ENCODE results near the gene ANKRD9.

The ANKRD9 gene

DNA sequence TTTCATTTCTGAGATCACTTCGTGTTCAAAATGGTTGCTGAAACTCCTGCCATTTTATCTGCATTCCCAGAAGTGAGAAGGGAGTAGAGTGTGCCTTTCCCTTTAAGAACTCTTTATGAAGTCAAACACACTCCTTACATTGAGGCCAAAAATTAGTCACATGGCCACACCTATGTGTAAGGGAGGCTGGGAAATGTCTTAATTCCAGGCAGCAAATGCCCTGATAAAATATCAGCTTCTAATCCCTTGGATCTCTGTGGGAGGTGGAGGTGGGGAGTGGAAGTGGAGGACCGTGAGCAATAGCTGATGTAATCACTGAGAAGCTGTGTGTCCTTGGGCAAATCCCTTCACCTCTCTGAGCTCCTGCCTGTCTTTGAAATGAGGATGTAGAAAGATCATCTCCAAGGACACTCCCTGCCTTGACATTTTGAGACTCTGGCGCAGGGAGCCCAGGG, 22.7 kb upstream of the ANKRD9 start:
- TF ChIP-seq, protein P1, sequence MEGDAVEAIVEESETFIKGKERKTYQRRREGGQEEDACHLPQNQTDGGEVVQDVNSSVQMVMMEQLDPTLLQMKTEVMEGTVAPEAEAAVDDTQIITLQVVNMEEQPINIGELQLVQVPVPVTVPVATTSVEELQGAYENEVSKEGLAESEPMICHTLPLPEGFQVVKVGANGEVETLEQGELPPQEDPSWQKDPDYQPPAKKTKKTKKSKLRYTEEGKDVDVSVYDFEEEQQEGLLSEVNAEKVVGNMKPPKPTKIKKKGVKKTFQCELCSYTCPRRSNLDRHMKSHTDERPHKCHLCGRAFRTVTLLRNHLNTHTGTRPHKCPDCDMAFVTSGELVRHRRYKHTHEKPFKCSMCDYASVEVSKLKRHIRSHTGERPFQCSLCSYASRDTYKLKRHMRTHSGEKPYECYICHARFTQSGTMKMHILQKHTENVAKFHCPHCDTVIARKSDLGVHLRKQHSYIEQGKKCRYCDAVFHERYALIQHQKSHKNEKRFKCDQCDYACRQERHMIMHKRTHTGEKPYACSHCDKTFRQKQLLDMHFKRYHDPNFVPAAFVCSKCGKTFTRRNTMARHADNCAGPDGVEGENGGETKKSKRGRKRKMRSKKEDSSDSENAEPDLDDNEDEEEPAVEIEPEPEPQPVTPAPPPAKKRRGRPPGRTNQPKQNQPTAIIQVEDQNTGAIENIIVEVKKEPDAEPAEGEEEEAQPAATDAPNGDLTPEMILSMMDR (IDR thresholded peaks at IDR 0.05; ENCODE audit: low read depth, low read length, missing control alignments): no peak
- DNase-seq (ENCODE audit: low read depth): no peak

GRCh38 chr14:102530828-102531478, 21.4 kb upstream of the ANKRD9 start:
- peak; percentile 48 for DNase-seq (ENCODE audit: low read depth)
- TF ChIP-seq, protein P1 (IDR thresholded peaks at IDR 0.05; ENCODE audit: low read depth, low read length, missing control alignments): no peak
- H3K4me3 ChIP-seq (ENCODE audit: low read depth, low read length): no peak overlapping the region

More for the DNA sequence above, 22.7 kb upstream of the ANKRD9 start:
- H3K4me3 ChIP-seq (ENCODE audit: low read depth, low read length): no peak overlapping the region

DNA sequence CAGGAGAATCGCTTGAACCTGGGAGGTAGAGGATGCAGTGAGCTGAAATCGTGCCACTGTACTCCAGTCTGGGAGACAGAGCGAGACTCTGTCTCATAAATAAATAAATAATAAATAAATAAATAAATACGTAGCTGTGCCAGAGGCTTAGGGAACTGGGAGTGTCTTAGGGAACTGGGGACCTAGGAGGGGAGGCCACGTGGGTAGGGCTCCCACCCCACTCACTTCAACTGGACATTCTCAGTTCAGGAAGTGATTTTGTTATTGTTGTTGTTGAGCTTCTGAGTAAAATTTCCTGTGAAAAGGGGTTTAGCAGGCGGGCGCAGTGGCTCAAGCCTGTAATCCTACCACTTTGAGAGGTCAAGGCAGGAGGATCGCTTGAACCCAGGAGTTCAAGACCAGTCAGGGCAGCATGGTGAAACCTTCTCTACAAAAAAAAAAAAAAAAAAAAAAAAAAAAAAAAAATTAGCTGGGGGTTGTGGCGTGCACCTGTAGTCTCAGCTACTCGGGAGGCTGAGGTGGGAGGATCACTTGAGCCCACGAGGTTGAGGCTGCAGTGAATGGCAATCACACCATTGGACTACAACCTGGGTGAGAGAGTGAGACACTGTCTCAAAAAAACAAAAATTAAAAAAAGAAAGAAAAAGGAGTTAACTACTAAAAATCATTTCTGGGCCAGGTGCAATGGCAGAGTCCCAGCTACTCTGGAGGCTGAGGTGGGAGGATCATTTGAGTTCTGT, 19.0 kb upstream of the ANKRD9 start:
- TF ChIP-seq, protein P1 (IDR thresholded peaks at IDR 0.05; ENCODE audit: low read depth, low read length, missing control alignments): no peak
- no peak overlapping the region for H3K4me3 ChIP-seq (ENCODE audit: low read depth, low read length)
- DNase-seq (ENCODE audit: low read depth): no peak

DNA sequence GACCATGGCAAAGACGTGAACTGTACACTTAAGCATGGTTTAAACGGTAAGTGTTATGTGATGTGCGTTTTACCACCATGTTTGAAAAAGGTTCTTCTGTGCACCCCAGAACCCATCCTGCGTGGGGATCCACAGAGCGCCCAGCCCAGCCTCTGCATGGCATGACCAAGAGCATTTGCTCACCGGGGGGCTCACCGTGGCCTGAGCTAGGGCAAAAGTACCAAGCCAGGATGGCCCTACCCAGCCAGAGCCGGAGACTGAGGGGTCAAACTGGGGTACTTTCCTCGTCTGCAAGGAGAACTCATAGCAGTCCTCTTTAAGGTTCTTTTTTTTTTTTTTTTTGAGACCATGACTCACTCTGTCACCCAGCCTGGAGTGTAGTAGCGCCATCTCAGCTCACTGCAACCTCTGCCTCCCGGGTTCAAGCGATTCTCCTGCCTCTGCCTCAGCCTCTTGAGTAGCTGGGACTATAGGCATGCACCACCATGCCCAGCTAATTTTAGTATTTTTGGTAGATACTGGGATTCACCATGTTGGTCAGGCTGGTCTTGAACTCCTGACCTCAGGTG, 16.4 kb upstream of the ANKRD9 start:
- no peak for DNase-seq (ENCODE audit: low read depth)
- H3K4me3 ChIP-seq (ENCODE audit: low read depth, low read length): peak overlapping the region; percentile 70
- TF ChIP-seq, protein P1 (IDR thresholded peaks at IDR 0.05; ENCODE audit: low read depth, low read length, missing control alignments): no peak

DNA sequence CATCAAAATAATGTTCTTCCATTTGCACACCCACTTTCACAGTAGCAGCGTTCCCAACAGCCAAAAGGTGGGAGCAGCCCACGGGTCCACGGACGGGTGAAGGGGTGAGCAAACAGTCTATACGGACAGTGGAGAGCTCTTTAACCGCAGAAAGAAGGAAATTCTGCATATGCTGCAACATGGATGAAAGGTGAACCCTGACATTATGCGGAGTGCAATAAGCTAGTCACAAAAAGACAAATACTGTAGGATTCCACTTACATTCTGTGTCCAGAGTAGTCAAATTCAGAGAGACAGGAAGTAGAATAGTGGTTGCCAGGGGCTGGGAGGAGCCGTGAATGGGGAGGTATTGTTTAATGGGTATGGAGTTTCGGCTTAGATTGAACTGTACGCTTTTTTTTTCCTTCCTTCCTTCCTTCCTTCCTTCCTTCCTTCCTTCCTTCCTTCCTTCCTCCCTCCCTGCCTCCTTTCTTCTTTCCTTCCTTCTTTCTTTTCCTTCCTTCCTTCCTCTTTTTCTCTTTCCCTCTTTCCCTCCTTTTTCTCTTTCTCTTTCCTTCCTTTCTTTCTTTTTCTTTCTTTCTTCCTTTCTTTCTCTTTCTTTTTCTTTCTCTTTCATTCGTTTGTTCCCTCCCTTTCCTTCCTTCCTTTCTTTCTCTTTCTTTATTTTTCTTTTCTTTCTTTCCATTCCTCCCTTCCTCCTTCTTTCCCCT, 15.8 kb upstream of the ANKRD9 start:
- peak overlapping the region; percentile 70 for H3K4me3 ChIP-seq (ENCODE audit: low read depth, low read length)
- peak; percentile 39 for DNase-seq (ENCODE audit: low read depth)
- TF ChIP-seq, protein P1 (IDR thresholded peaks at IDR 0.05; ENCODE audit: low read depth, low read length, missing control alignments): no peak

DNA sequence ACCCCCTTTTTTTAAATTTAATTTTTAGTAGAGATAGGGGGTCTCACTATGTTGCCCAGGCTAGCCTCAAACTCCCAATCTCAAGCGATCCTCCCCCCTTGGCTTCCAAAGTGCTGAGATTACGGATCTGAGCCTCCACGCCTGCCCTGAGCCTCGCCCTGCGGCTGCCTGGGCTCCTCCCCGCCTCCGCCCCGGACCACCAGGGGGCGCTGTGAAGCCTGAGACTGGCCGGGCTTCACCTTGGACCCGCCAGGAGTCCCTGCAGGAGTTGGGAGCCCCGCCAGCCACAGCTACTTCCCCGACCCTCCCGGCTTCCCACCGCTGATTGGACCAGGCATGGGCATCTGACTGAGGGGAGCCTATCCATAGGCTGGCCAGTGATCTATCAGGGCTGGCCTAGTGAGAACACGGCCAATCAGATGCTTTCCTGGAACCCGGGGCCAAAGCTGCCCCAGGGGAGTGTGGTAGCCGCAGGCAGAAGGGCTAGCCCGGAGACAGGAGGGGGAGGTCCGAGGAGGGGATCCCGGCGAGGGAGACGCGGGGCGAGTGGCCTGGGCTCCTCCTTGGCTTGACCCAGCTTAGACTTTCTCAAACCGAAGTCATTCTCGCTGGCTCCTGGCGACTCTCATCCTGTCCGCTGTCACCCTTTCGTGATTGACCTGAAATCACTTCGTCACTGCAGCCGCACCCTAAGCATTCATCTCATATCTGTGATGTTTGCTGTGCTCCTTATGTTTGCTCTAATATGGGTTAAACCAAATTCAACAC, 15.1 kb upstream of the ANKRD9 start:
- peak; percentile 97 for DNase-seq (ENCODE audit: low read depth)
- peak overlapping the region; percentile 70 for H3K4me3 ChIP-seq (ENCODE audit: low read depth, low read length)
- TF ChIP-seq, protein P1 (IDR thresholded peaks at IDR 0.05; ENCODE audit: low read depth, low read length, missing control alignments): peak; percentile 89

All from GM12864 (cell line).